Suprapubic skin (tissue), 2 donors: Measurements from ENCODE around the gene PIK3CG.

ENCODE experiments used
- EP300 ChIP-seq: sonication (generic); formaldehyde crosslinking; IDR thresholded peaks from one replicate; pipeline ENCODE4 v1.6.1; 2017; ENCODE audit warnings: antibody characterized with exemption
- POLR2A ChIP-seq, 2 donors: fragments of 450-650 bp; IDR thresholded peaks; one replicate each; pipeline ENCODE4 v1.6.1; 2017; ENCODE audit warnings: antibody characterized with exemption in 2 of 2, mild to moderate bottlenecking in 2 of 2, moderate library complexity in 2 of 2

- TF ChIP-seq POLR2A (IDR thresholded peaks at IDR 0.05) (no peak), EP300 (no peak)
Observed at GRCh38 chr7:106875508-106875907, 10.4 kb downstream of the PIK3CG start.
